IMR-90 (cell line): ENCODE data around the gene USP28. TPM values are rescaled to one million over a fixed set of nuclear protein-coding genes. Genes with fewer than 3 reads are reported as not detected.

Experiments used
- ATAC-seq: fragments of 200-7000 bp; cut with Tn5 transposase; 2 replicates; pipeline ENCODE4 v1.9.1; 2020; ENCODE audit warnings: low read depth, mild to moderate bottlenecking, moderate library complexity
- BruUV-seq: library from RNA; stranded (reverse); fragments of 400-500 nt; replicated peaks from 2 replicates; lab custom pipeline; 2021; lab: Mats Ljungman, UMichigan
- CTCF ChIA-PET: fragments of 300-600 bp; formaldehyde crosslinking; extraction: SDS; loops from one replicate; lab custom pipeline; 2021; ENCODE audit warnings: antibody characterized with exemption; lab: Yijun Ruan, JAX
- POLR2A ChIA-PET: fragments of 300-600 bp; sonication (Branson Sonifier 250); formaldehyde crosslinking; loops from one replicate; lab custom pipeline; 2022; ENCODE audit warnings: antibody characterized with exemption; ENCODE audit not compliant: unreplicated experiment; lab: Charles Lee
- DNase-seq: peaks from one replicate; pipeline ENCODE4 v3.0.0; 2013
- H2AFZ ChIP-seq: replicated peaks from 2 replicates; pipeline ENCODE3; 2013; ENCODE audit warnings: low read length, mild to moderate bottlenecking; ENCODE audit not compliant: poor library complexity
- H2AK5ac ChIP-seq: 2 replicates; pipeline ENCODE4 v1.6.1; 2013; ENCODE audit warnings: low read depth, low read length, inconsistent platforms
- H2AK9ac ChIP-seq: replicated peaks from 2 replicates; pipeline ENCODE3; 2013; ENCODE audit warnings: mild to moderate bottlenecking, low read depth, low read length, moderate library complexity; ENCODE audit not compliant: poor library complexity
- H2BK120ac ChIP-seq: 2 replicates; pipeline ENCODE4 v1.6.1; 2013; ENCODE audit warnings: low read depth, low read length, inconsistent platforms
- H2BK15ac ChIP-seq: 3 replicates; pipeline ENCODE4 v1.6.1; 2013; ENCODE audit warnings: low read depth, low read length, inconsistent platforms
- H2BK20ac ChIP-seq: 2 replicates; pipeline ENCODE4 v1.6.1; 2013; ENCODE audit warnings: low read depth, mild to moderate bottlenecking, inconsistent platforms, low read length, moderate library complexity
- H2BK5ac ChIP-seq: 2 replicates; pipeline ENCODE4 v1.6.1; 2013; ENCODE audit warnings: mild to moderate bottlenecking, low read depth, low read length, inconsistent platforms; ENCODE audit not compliant: poor library complexity, severe bottlenecking
- H3K14ac ChIP-seq: replicated peaks from 2 replicates; pipeline ENCODE4 v1.6.1; 2013; ENCODE audit warnings: low read depth, low read length, inconsistent platforms
- H3K18ac ChIP-seq: 2 replicates; pipeline ENCODE4 v1.6.1; 2013; ENCODE audit warnings: low read depth, low read length, control low read depth
- H3K23ac ChIP-seq: 2 replicates; pipeline ENCODE4 v1.6.1; 2013; ENCODE audit warnings: low read depth, low read length, inconsistent platforms
- H3K27ac ChIP-seq: 2 replicates; pipeline ENCODE4 v1.5.1; 2013; ENCODE audit warnings: mild to moderate bottlenecking, control low read depth, low read length; ENCODE audit not compliant: insufficient read depth
- H3K27me3 ChIP-seq: 2 replicates; pipeline ENCODE4 v1.6.1; 2013; ENCODE audit warnings: low read length; ENCODE audit not compliant: control insufficient read depth, insufficient read depth
- H3K36me3 ChIP-seq: 2 replicates; pipeline ENCODE4 v1.6.1; 2013; ENCODE audit warnings: low read length, mixed read lengths; ENCODE audit not compliant: control insufficient read depth, insufficient read depth
- H3K4ac ChIP-seq: 2 replicates; pipeline ENCODE4 v1.6.1; 2013; ENCODE audit warnings: low read depth, low read length, inconsistent platforms
- H3K4me1 ChIP-seq: 2 replicates; pipeline ENCODE4 v1.6.1; 2013; ENCODE audit warnings: low read length, mixed read lengths; ENCODE audit not compliant: control insufficient read depth, insufficient read depth
- H3K4me2 ChIP-seq: 2 replicates; pipeline ENCODE4 v1.6.1; 2013; ENCODE audit warnings: low read depth, mild to moderate bottlenecking, control low read depth, low read length, moderate library complexity
- H3K4me3 ChIP-seq: 2 replicates; pipeline ENCODE4 v1.5.1; 2013; ENCODE audit warnings: low read depth, mild to moderate bottlenecking, control low read depth, low read length, moderate library complexity; ENCODE audit not compliant: insufficient read depth
- H3K56ac ChIP-seq: 2 replicates; pipeline ENCODE4 v1.6.1; 2013; ENCODE audit warnings: low read length, inconsistent platforms; ENCODE audit not compliant: insufficient read depth; ENCODE audit errors: extremely low read depth
- H3K79me1 ChIP-seq, 2 experiments: 2 replicates each; pipeline ENCODE4 v1.6.1; 2013; ENCODE audit warnings: low read length in 2 of 2, inconsistent platforms in 1 of 2, low read depth in 1 of 2
- H3K9ac ChIP-seq: 2 replicates; pipeline ENCODE4 v1.6.1; 2013; ENCODE audit warnings: low read depth, low read length, control low read depth
- H3K9me1 ChIP-seq: 2 replicates; pipeline ENCODE4 v1.6.1; 2013; ENCODE audit warnings: low read length, inconsistent platforms; ENCODE audit not compliant: insufficient read depth
- H3K9me3 ChIP-seq: 2 replicates; pipeline ENCODE4 v1.6.1; 2013; ENCODE audit warnings: low read length; ENCODE audit not compliant: control insufficient read depth, insufficient read depth
- H4K20me1 ChIP-seq: 2 replicates; pipeline ENCODE4 v1.6.1; 2013; ENCODE audit warnings: low read length, inconsistent platforms; ENCODE audit not compliant: insufficient read depth
- H4K5ac ChIP-seq: 2 replicates; pipeline ENCODE4 v1.6.1; 2013; ENCODE audit warnings: mild to moderate bottlenecking, low read depth, low read length, control low read depth
- H4K8ac ChIP-seq, 2 experiments: 2 replicates each; pipeline ENCODE4 v1.6.1; 2013; ENCODE audit warnings: low read depth in 2 of 2, low read length in 2 of 2, control low read depth in 1 of 2, inconsistent platforms in 1 of 2
- H4K91ac ChIP-seq: 2 replicates; pipeline ENCODE4 v1.6.1; 2013; ENCODE audit warnings: low read depth, low read length, inconsistent platforms; ENCODE audit not compliant: insufficient read depth
- CHD1 ChIP-seq: IDR thresholded peaks from 2 replicates; pipeline ENCODE4 v1.6.1; 2012; ENCODE audit warnings: low read depth, low read length, improper control_type of control experiment
- ELK1 ChIP-seq: fragments of 150-350 bp; IDR thresholded peaks from 2 replicates; pipeline ENCODE4 v1.6.1; 2016; ENCODE audit warnings: low read depth, mild to moderate bottlenecking, low read length, moderate library complexity, borderline replicate concordance
- FOS ChIP-seq: fragments of 150-350 bp; IDR thresholded peaks from 2 replicates; pipeline ENCODE4 v1.6.1; 2016; ENCODE audit warnings: low read depth, low read length
- MAFK ChIP-seq: IDR thresholded peaks from 2 replicates; pipeline ENCODE4 v1.6.1; 2012; ENCODE audit warnings: low read depth, low read length, improper control_type of control experiment
- POLR2A ChIP-seq: IDR thresholded peaks from 2 replicates; pipeline ENCODE4 v1.6.1; 2012; ENCODE audit warnings: mild to moderate bottlenecking, low read depth, low read length
- RAD21 ChIP-seq: IDR thresholded peaks from 2 replicates; pipeline ENCODE4 v1.6.1; 2012; ENCODE audit warnings: low read length, improper control_type of control experiment
- RCOR1 ChIP-seq: IDR thresholded peaks from 2 replicates; pipeline ENCODE4 v1.6.1; 2012; ENCODE audit warnings: mild to moderate bottlenecking, low read length, improper control_type of control experiment; ENCODE audit not compliant: insufficient replicate concordance
- RFX5 ChIP-seq: IDR thresholded peaks from 2 replicates; pipeline ENCODE4 v1.8.0; 2012; ENCODE audit warnings: low read depth, mild to moderate bottlenecking, low read length, moderate library complexity
- WGBS, 2 experiments: methylation state at CpG; one replicate each; pipeline versions ENCODE4 v1.1.5 to v1.1.7; 2013; ENCODE audit warnings: missing lambda C conversion rate in 2 of 2; ENCODE audit not compliant: insufficient read length in 1 of 2; ENCODE audit errors: extremely low coverage in 2 of 2; 5-methylcytosine and 5-hydroxymethylcytosine counted together
- dilution Hi-C: fragments of 300-500 bp; cut with HindIII; formaldehyde crosslinking; loops from one replicate; pipeline ENCODE4 v1.14.3; 2018; ENCODE audit warnings: low sequenced_read_pairs; ENCODE audit not compliant: unreplicated experiment
- in situ Hi-C: fragments of 300-500 bp; cut with MboI; formaldehyde crosslinking; loops from 3 replicates; pipeline ENCODE4 v1.14.3; 2019; ENCODE audit warnings: low sequenced_read_pairs, inconsistent platforms, mixed read lengths
- intact Hi-C: fragments of 100-400 bp; cut with micrococcal nuclease; formaldehyde crosslinking; loops from 2 replicates; pipeline ENCODE4 v1.10.0; 2022
- polyA plus RNA-seq, 3 experiments: library from polyadenylated mRNA; depleted of rRNA; stranded (reverse); fragments of >200 nt; gene quantifications; 2 replicates each; pipeline ENCODE4 v1.2.3, GENCODE V29; 2012; ENCODE audit warnings: low replicate concordance in 1 of 3
- total RNA-seq: library from RNA; depleted of rRNA; stranded (reverse); fragments of >200 nt; gene quantifications from 2 replicates; pipeline ENCODE4 v1.2.3, GENCODE V29; 2012

Gene USP28
- total and polyA plus RNA-seq, 2 of the 4 experiments (the other 2 are of a cell fraction): 17.0 to 36.0 TPM

DNA sequence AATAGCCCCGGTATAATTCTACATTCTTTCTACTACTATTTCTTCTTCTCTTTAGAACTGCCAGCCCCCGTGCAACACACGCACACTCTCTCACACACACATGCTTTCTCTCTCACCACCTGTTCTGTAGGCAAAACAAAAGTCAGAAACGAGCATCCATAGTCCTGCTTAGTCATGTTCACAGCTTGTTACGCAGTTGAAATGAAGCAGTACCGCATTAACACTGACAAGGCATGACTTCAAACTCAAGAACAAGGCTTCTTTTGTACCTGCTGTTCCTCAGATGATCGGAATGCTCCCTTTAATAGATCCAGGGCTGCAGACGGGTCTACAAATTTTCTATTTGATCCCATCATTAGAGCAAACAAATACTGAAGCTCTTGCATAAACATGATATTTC, 42.2 kb downstream of the USP28 start:
- no peak for TF ChIP-seq POLR2A
- no peak for TF ChIP-seq ELK1
- TF ChIP-seq RFX5: no peak
- TF ChIP-seq RAD21: no peak
- no peak for TF ChIP-seq FOS
- TF ChIP-seq MAFK: no peak
- TF ChIP-seq RCOR1: no peak
- TF ChIP-seq CHD1: no peak
- WGBS, 2 experiments: 97 to 100% methylated on average over 1 to 5 of the region's 8 CpGs

More for the DNA sequence above, 42.2 kb downstream of the USP28 start:
- Histone ChIP-seq H3K4me2 (no peak overlapping the region), H2AFZ (no peak overlapping the region), H4K20me1 (no peaks in the 10 kb centered on the region), H3K9ac (no peak overlapping the region), H3K27me3 (no peaks in the 10 kb centered on the region), H3K4me3 (no peak overlapping the region), H3K36me3 (peaks cover 8% of the 10 kb centered on the region; the same call in 1 of the 2 replicates), H3K18ac (no peak overlapping the region), H2BK20ac (no peak overlapping the region), H3K27ac (no peak overlapping the region), H2AK5ac (no peak overlapping the region), H2BK5ac (no peak overlapping the region), H3K4me1 (peaks cover 2% of the 10 kb centered on the region; the same call in 1 of the 2 replicates), H3K9me3 (no peaks in the 10 kb centered on the region), H3K79me1 (no peaks in the 10 kb centered on the region), H2AK9ac (no peak overlapping the region), H3K4ac (no peak overlapping the region), H4K91ac (no peak overlapping the region), H3K56ac (no peak overlapping the region), H3K23ac (no peak overlapping the region), H4K5ac (no peak overlapping the region), H2BK15ac (no peak overlapping the region), H3K14ac (no peak overlapping the region), H2BK120ac (no peak overlapping the region), H3K9me1 (peaks cover 2% of the 10 kb centered on the region; the same call in 1 of the 2 replicates), H4K8ac (no peak overlapping the region)
- DNase-seq (no peak), ATAC-seq (no peak)
- intact Hi-C loops (no loop called here), in situ Hi-C loops (no loop called here), dilution Hi-C loops (no loop called here)
- ChIA-PET POLR2A (no interaction called here), CTCF (interaction anchor here (1.2 to 1.3 kb wide), 2 partner anchors 10 to 17 kb away, joined by 3 read pairs; no protein-coding TSS in a partner anchor)
- no TSS peak for BruUV-seq
